ENCODE data around the gene RNF115. TPM values are rescaled to one million over a fixed set of nuclear protein-coding genes. Genes with fewer than 3 reads are reported as not detected.

RNF115 gene
- total and polyA plus RNA-seq, 2 of the 13 experiments (the other 11 are each of a cell fraction or from before 2014, with no cell fraction given), result 6.0 to 10.1 TPM

GRCh38 chr1:145707183-145707867, 116.6 kb downstream of the RNF115 start, which contains the start of gene PDZK1 (continued):
- TF ChIP-seq ELK4 (CRISPR knock-in tag; IDR thresholded peaks at IDR 0.05; ENCODE audit: borderline replicate concordance), result no peak
- no peak for TF ChIP-seq REXO4 (CRISPR knock-in tag; IDR thresholded peaks at IDR 0.05; ENCODE audit: borderline replicate concordance)
- 0 out of 2 replicates have a peak, but pooled peaks have one; percentile 38 for TF ChIP-seq KDM3A (CRISPR knock-in tag; IDR thresholded peaks at IDR 0.05; ENCODE audit: low read depth)
- no peak for TF ChIP-seq MEIS1 (CRISPR knock-in tag; IDR thresholded peaks at IDR 0.05; ENCODE audit: borderline replicate concordance)
- TF ChIP-seq ZNF263 (CRISPR knock-in tag; IDR thresholded peaks at IDR 0.05), result peak; percentile 15; the same call in 1 of the 2 replicates
- TF ChIP-seq MLLT10 (CRISPR knock-in tag; IDR thresholded peaks at IDR 0.05), result no peak
- peak; percentile 84 for TF ChIP-seq ZNF709 (CRISPR knock-in tag; IDR thresholded peaks at IDR 0.05)
- no peak for TF ChIP-seq RELA (CRISPR knock-in tag; IDR thresholded peaks at IDR 0.05)
- no peak for TF ChIP-seq CAMTA2 (CRISPR knock-in tag; IDR thresholded peaks at IDR 0.05; ENCODE audit: borderline replicate concordance)
- TF ChIP-seq ZNF280D (CRISPR knock-in tag; IDR thresholded peaks at IDR 0.05), result no peak
- TF ChIP-seq KLF6 (CRISPR knock-in tag; IDR thresholded peaks at IDR 0.05), result 0 out of 2 replicates have a peak, but pooled peaks have one; percentile 34
- TF ChIP-seq ZNF136 (CRISPR knock-in tag; IDR thresholded peaks at IDR 0.05; ENCODE audit: low read depth), result no peak
- no peak for TF ChIP-seq ZNF280B (CRISPR knock-in tag; IDR thresholded peaks at IDR 0.05; ENCODE audit: borderline replicate concordance)
- 0 out of 2 replicates have a peak, but pooled peaks have one; percentile 27 for TF ChIP-seq ATF3 (CRISPR knock-in tag; IDR thresholded peaks at IDR 0.05)
- no peak for TF ChIP-seq ZNF101 (CRISPR knock-in tag; IDR thresholded peaks at IDR 0.05; ENCODE audit: borderline replicate concordance, low read depth)
- peak; percentile 34; the same call in 1 of the 2 replicates for TF ChIP-seq GMEB1 (CRISPR knock-in tag; IDR thresholded peaks at IDR 0.05; ENCODE audit: borderline replicate concordance)
- 0 out of 2 replicates have a peak, but pooled peaks have one; percentile 5 for TF ChIP-seq ZNF317 (CRISPR knock-in tag; IDR thresholded peaks at IDR 0.05)
- TF ChIP-seq SIN3B (IDR thresholded peaks at IDR 0.05; ENCODE audit: low read length), result no peak
- no peak for TF ChIP-seq ZNF143 (CRISPR knock-in tag; IDR thresholded peaks at IDR 0.05)
- 0 out of 2 replicates have a peak, but pooled peaks have one; percentile 14 for TF ChIP-seq BORCS8-MEF2B (CRISPR knock-in tag; IDR thresholded peaks at IDR 0.05)

Measured in HepG2 (cell line).